GM23248 (cell line): ENCODE results near the gene CYFIP1.

Experiments used
- EZH2 ChIP-seq: fragments of 200-600 bp; sonication (generic); IDR thresholded peaks from 2 replicates; pipeline ENCODE4 v1.6.1; 2018; ENCODE audit warnings: antibody characterized with exemption, mild to moderate bottlenecking; ENCODE audit not compliant: insufficient read depth, poor library complexity, severe bottlenecking
- EZH2phosphoT487 ChIP-seq: fragments of 200-600 bp; sonication (generic); IDR thresholded peaks from 2 replicates; pipeline ENCODE4 v1.6.1; 2018; ENCODE audit warnings: antibody characterized with exemption, moderate library complexity, mild to moderate bottlenecking, low read depth; ENCODE audit not compliant: insufficient read depth

DNA sequence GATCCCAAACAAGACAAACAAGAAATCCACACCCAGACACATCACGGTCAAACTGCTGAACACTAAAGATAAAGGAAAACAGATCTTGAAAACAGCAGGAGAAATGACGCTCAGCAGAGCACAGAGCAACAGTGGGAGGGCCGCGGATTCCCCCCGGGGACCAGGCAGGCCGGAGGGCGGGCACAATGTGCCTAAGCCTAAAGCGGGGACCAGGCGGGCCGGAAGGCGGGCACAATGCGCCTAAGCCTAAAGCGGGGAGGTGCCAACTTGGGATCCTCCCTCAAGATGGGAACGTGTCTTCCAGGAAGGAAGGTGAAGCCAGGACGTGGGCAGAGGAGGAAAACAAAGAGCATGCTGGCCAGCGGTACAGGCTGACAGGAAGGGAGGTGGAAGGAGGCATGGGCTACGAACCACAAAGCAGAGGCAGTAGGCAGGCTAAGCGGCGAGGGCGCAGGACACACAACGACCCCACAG, 31.1 kb downstream of the CYFIP1 start:
- no peak for TF ChIP-seq EZH2
- no peak for TF ChIP-seq EZH2phosphoT487
